Thoracic aorta (tissue), 2 donors: ENCODE measurements around the gene TCF7. TPM values are rescaled to one million over a fixed set of nuclear protein-coding genes. Genes with fewer than 3 reads are reported as not detected.
"Not testable (repeated sequence)": the region's sequence is repeated elsewhere in the genome, so short reads cannot be mapped to it uniquely, and the experiment has no call there.

ENCODE experiments used
- ATAC-seq: fragments of 150-250 bp; one replicate; pipeline ENCODE4 v1.8.0; 2017; ENCODE audit warnings: low read depth; ENCODE audit not compliant: insufficient number of reproducible peaks, low FRiP score
- DNase-seq: peaks from one replicate; pipeline ENCODE4 v3.0.0-alpha.2; 2020; ENCODE audit warnings: low spot score
- H3K27ac ChIP-seq, 2 donors: fragments of 200-600 bp; sonication (generic); 1 replicate in 1 of 2; 2 replicates in 1 of 2; pipeline ENCODE4 v1.5.1; 2016; ENCODE audit warnings: mild to moderate bottlenecking in 2 of 2, moderate library complexity in 2 of 2
- H3K27me3 ChIP-seq: fragments of 200-600 bp; sonication (generic); replicated peaks from 2 replicates; pipeline ENCODE4 v1.6.0; 2016; ENCODE audit warnings: mild to moderate bottlenecking; ENCODE audit not compliant: insufficient read depth
- H3K36me3 ChIP-seq: fragments of 200-600 bp; sonication (generic); one replicate; pipeline ENCODE4 v1.5.1; 2016
- H3K4me1 ChIP-seq, 2 donors: fragments of 200-600 bp; sonication (generic); 1 replicate in 1 of 2; 2 replicates in 1 of 2; pipeline versions ENCODE4 v1.5.1 to v1.6.0; 2016; ENCODE audit warnings: low read depth in 2 of 2, mild to moderate bottlenecking in 1 of 2; ENCODE audit not compliant: control insufficient read depth in 1 of 2
- H3K4me3 ChIP-seq: fragments of 200-600 bp; sonication (generic); 2 replicates; pipeline ENCODE4 v1.5.1; 2016; ENCODE audit warnings: mild to moderate bottlenecking
- H3K9me3 ChIP-seq: fragments of 200-600 bp; sonication (generic); 2 replicates; pipeline ENCODE4 v1.5.1; 2016
- CTCF ChIP-seq: fragments of 200-600 bp; sonication (generic); IDR thresholded peaks from one replicate; pipeline ENCODE4 v1.5.1; 2019; ENCODE audit warnings: antibody characterized with exemption
- total RNA-seq, 2 donors: library from RNA; depleted of rRNA; stranded (reverse); fragments of >200 nt; gene quantifications; one replicate each; pipeline versions ENCODE4 v1.1.0 to v1.2.3, GENCODE V29; 2016

The TCF7 gene
- total RNA-seq, 2 donors from 2014 or later: 0.54 to 2.1 TPM

GRCh38 chr5:134149571-134150303 is 35.3 kb downstream of the TCF7 start:
- H3K36me3 ChIP-seq: peaks cover 33% of the 10 kb centered on the region
- H3K27ac ChIP-seq: no peak overlapping the region
- no peaks in the 10 kb centered on the region for H3K27me3 ChIP-seq
- TF ChIP-seq CTCF: no peak
- no peak overlapping the region for H3K4me3 ChIP-seq
- no peaks in the 10 kb centered on the region for H3K4me1 ChIP-seq
- no peaks in the 10 kb centered on the region for H3K9me3 ChIP-seq
- ATAC-seq (no peak), DNase-seq (no peak)

GRCh38 chr5:134151723-134152122 is 37.2 kb downstream of the TCF7 start:
- H3K27ac ChIP-seq: no peak overlapping the region
- H3K36me3 ChIP-seq: peaks cover 40% of the 10 kb centered on the region
- ATAC-seq (no peak), DNase-seq (no peak)
- H3K4me1 ChIP-seq: no peaks in the 10 kb centered on the region
- H3K27me3 ChIP-seq: no peaks in the 10 kb centered on the region
- no peak overlapping the region for H3K4me3 ChIP-seq
- H3K9me3 ChIP-seq: no peaks in the 10 kb centered on the region
- TF ChIP-seq CTCF: no peak

- not testable (repeated sequence) for H3K9me3 ChIP-seq, DNase-seq, ATAC-seq, H3K4me1 ChIP-seq, H3K4me3 ChIP-seq, H3K27ac ChIP-seq, H3K27me3 ChIP-seq
- peaks cover 40% of the 10 kb centered on the region for H3K36me3 ChIP-seq
Measured at GRCh38 chr5:134152173-134152832, 37.8 kb downstream of the TCF7 start.

GRCh38 chr5:134153241-134153640 is 38.8 kb downstream of the TCF7 start:
- no peak overlapping the region for H3K27ac ChIP-seq
- H3K36me3 ChIP-seq: peaks cover 49% of the 10 kb centered on the region
- TF ChIP-seq CTCF: no peak
- DNase-seq (no peak), ATAC-seq (no peak)
- no peaks in the 10 kb centered on the region for H3K9me3 ChIP-seq
- H3K4me1 ChIP-seq: no peaks in the 10 kb centered on the region
- H3K27me3 ChIP-seq: no peaks in the 10 kb centered on the region
- no peak overlapping the region for H3K4me3 ChIP-seq

- H3K36me3 ChIP-seq: peaks cover 53% of the 10 kb centered on the region
- DNase-seq (no peak), ATAC-seq (no peak)
- no peak overlapping the region for H3K4me3 ChIP-seq
- TF ChIP-seq CTCF: no peak
- no peaks in the 10 kb centered on the region for H3K9me3 ChIP-seq
- H3K4me1 ChIP-seq: no peaks in the 10 kb centered on the region
- no peaks in the 10 kb centered on the region for H3K27me3 ChIP-seq
- no peak overlapping the region for H3K27ac ChIP-seq
Measured at GRCh38 chr5:134153657-134154056, 39.2 kb downstream of the TCF7 start.
